ENCODE data around the gene COL17A1.

- TF ChIP-seq CTCF (conservative IDR thresholded peaks at IDR 0.05; ENCODE audit: low read depth in 2 of 2) (no peak), POLR2AphosphoS5 (IDR thresholded peaks at IDR 0.05; ENCODE audit: low read depth) (no peak), EZH2phosphoT487 (IDR thresholded peaks at IDR 0.05; ENCODE audit: unreplicated experiment) (no peak), EZH2 (IDR thresholded peaks at IDR 0.05; ENCODE audit: low read depth, unreplicated experiment) (no peak), REST (IDR thresholded peaks at IDR 0.05; ENCODE audit: unreplicated experiment) (no peak), CREB1 (CRISPR knock-in tag; IDR thresholded peaks at IDR 0.05; ENCODE audit: low read depth) (no peak)
Measured at GRCh38 chr10:104022026-104022425, 63.7 kb downstream of the COL17A1 start.
